ENCODE data around the gene LY6G6C. TPM values are rescaled to one million over a fixed set of nuclear protein-coding genes. Genes with fewer than 3 reads are reported as not detected.
A peak's percentile ranks its signal among the peaks of the same experiment; 100 is the strongest.

The LY6G6C gene
- total and polyA plus RNA-seq, 2 of the 13 experiments (the other 11 are each of a cell fraction or from before 2014, with no cell fraction given), result 0.15 TPM; not detected in 1

GRCh38 chr6:31729515-31729978, 8.0 kb upstream of the LY6G6C start (continued):
- TF ChIP-seq NR1H2 (CRISPR knock-in tag; IDR thresholded peaks at IDR 0.05; ENCODE audit: borderline replicate concordance, low read depth) (no peak), ZNF550 (CRISPR knock-in tag; IDR thresholded peaks at IDR 0.05; ENCODE audit: borderline replicate concordance) (no peak), GTF3A (CRISPR knock-in tag; conservative IDR thresholded peaks at IDR 0.05) (no peak), NR2C2 (CRISPR knock-in tag; IDR thresholded peaks at IDR 0.05; ENCODE audit: borderline replicate concordance) (peak; percentile 45; the same call in 1 of the 2 replicates), GFI1 (CRISPR knock-in tag; IDR thresholded peaks at IDR 0.05; ENCODE audit: borderline replicate concordance) (peak; percentile 78), NFAT5 (CRISPR knock-in tag; IDR thresholded peaks at IDR 0.05) (peak; percentile 14; the same call in 1 of the 2 replicates), ZNF790 (CRISPR knock-in tag; IDR thresholded peaks at IDR 0.05; ENCODE audit: borderline replicate concordance) (no peak), FOXJ3 (CRISPR knock-in tag; IDR thresholded peaks at IDR 0.05; ENCODE audit: borderline replicate concordance) (peak; percentile 65; the same call in 1 of the 2 replicates), ZNF580 (CRISPR knock-in tag; IDR thresholded peaks at IDR 0.05; ENCODE audit: borderline replicate concordance, low read depth) (no peak; the same call in 1 of the 2 replicates)
- TF ChIP-seq, protein P1, sequence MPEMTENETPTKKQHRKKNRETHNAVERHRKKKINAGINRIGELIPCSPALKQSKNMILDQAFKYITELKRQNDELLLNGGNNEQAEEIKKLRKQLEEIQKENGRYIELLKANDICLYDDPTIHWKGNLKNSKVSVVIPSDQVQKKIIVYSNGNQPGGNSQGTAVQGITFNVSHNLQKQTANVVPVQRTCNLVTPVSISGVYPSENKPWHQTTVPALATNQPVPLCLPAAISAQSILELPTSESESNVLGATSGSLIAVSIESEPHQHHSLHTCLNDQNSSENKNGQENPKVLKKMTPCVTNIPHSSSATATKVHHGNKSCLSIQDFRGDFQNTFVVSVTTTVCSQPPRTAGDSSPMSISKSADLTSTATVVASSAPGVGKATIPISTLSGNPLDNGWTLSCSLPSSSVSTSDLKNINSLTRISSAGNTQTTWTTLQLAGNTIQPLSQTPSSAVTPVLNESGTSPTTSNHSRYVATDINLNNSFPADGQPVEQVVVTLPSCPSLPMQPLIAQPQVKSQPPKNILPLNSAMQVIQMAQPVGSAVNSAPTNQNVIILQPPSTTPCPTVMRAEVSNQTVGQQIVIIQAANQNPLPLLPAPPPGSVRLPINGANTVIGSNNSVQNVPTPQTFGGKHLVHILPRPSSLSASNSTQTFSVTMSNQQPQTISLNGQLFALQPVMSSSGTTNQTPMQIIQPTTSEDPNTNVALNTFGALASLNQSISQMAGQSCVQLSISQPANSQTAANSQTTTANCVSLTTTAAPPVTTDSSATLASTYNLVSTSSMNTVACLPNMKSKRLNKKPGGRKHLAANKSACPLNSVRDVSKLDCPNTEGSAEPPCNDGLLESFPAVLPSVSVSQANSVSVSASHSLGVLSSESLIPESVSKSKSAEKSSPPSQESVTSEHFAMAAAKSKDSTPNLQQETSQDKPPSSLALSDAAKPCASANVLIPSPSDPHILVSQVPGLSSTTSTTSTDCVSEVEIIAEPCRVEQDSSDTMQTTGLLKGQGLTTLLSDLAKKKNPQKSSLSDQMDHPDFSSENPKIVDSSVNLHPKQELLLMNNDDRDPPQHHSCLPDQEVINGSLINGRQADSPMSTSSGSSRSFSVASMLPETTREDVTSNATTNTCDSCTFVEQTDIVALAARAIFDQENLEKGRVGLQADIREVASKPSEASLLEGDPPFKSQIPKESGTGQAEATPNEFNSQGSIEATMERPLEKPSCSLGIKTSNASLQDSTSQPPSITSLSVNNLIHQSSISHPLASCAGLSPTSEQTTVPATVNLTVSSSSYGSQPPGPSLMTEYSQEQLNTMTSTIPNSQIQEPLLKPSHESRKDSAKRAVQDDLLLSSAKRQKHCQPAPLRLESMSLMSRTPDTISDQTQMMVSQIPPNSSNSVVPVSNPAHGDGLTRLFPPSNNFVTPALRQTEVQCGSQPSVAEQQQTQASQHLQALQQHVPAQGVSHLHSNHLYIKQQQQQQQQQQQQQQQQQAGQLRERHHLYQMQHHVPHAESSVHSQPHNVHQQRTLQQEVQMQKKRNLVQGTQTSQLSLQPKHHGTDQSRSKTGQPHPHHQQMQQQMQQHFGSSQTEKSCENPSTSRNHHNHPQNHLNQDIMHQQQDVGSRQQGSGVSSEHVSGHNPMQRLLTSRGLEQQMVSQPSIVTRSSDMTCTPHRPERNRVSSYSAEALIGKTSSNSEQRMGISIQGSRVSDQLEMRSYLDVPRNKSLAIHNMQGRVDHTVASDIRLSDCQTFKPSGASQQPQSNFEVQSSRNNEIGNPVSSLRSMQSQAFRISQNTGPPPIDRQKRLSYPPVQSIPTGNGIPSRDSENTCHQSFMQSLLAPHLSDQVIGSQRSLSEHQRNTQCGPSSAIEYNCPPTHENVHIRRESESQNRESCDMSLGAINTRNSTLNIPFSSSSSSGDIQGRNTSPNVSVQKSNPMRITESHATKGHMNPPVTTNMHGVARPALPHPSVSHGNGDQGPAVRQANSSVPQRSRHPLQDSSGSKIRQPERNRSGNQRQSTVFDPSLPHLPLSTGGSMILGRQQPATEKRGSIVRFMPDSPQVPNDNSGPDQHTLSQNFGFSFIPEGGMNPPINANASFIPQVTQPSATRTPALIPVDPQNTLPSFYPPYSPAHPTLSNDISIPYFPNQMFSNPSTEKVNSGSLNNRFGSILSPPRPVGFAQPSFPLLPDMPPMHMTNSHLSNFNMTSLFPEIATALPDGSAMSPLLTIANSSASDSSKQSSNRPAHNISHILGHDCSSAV (CRISPR knock-in tag; IDR thresholded peaks at IDR 0.05; ENCODE audit: borderline replicate concordance), result no peak; the same call in 1 of the 2 replicates
- TF ChIP-seq, protein P2, sequence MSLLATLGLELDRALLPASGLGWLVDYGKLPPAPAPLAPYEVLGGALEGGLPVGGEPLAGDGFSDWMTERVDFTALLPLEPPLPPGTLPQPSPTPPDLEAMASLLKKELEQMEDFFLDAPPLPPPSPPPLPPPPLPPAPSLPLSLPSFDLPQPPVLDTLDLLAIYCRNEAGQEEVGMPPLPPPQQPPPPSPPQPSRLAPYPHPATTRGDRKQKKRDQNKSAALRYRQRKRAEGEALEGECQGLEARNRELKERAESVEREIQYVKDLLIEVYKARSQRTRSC (CRISPR knock-in tag; IDR thresholded peaks at IDR 0.05; ENCODE audit: low read depth), result no peak
- TF ChIP-seq, protein P3, sequence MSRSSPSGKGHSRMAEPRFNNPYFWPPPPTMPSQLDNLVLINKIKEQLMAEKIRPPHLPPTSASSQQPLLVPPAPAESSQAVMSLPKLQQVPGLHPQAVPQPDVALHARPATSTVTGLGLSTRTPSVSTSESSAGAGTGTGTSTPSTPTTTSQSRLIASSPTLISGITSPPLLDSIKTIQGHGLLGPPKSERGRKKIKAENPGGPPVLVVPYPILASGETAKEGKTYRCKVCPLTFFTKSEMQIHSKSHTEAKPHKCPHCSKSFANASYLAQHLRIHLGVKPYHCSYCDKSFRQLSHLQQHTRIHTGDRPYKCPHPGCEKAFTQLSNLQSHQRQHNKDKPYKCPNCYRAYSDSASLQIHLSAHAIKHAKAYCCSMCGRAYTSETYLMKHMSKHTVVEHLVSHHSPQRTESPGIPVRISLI (CRISPR knock-in tag; IDR thresholded peaks at IDR 0.05; ENCODE audit: borderline replicate concordance), result peak; percentile 60; the same call in 1 of the 2 replicates

All from HepG2 (cell line).